ENCODE measurements around the gene BORCS8.
A peak's percentile ranks its signal among the peaks of the same experiment; 100 is the strongest.
"Not testable (repeated sequence)": the region's sequence is repeated elsewhere in the genome, so short reads cannot be mapped to it uniquely, and the experiment has no call there.

Gene BORCS8

GRCh38 chr19:19147344-19147743 lies 44.6 kb downstream of the BORCS8 start:
- no peak for DNase-seq

GRCh38 chr19:19146865-19147264 lies 45.1 kb downstream of the BORCS8 start:
- no peak for DNase-seq

GRCh38 chr19:19145684-19146608 lies 46.0 kb downstream of the BORCS8 start:
- DNase-seq: no peak

- no peak for DNase-seq
Observed at GRCh38 chr19:19145281-19145680, 46.7 kb downstream of the BORCS8 start.

GRCh38 chr19:19142347-19142746 lies 49.6 kb downstream of the BORCS8 start:
- DNase-seq: no peak

DNA sequence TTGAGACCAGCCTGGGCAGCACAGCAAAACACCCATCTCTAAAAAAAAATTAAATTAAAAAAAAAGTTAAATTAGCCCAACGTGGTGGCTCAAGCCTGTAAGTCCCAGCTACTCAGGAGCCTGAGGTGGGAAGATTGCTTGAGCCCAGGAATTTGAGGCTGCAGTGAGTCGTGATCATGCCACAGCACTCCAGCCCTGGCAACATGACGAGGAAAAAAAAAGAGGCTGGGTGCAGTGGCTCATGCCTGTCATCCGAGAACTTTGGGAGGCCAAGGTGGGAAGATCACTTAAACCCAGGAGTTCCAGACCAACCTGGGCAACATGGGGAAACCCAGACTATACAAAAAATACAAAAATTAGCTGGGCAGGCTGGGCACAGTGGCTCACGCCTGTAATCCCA lies 51.5 kb downstream of the BORCS8 start:
- no peak for DNase-seq

- no peak for DNase-seq
Observed at GRCh38 chr19:19139876-19140229, 52.1 kb downstream of the BORCS8 start.

DNA sequence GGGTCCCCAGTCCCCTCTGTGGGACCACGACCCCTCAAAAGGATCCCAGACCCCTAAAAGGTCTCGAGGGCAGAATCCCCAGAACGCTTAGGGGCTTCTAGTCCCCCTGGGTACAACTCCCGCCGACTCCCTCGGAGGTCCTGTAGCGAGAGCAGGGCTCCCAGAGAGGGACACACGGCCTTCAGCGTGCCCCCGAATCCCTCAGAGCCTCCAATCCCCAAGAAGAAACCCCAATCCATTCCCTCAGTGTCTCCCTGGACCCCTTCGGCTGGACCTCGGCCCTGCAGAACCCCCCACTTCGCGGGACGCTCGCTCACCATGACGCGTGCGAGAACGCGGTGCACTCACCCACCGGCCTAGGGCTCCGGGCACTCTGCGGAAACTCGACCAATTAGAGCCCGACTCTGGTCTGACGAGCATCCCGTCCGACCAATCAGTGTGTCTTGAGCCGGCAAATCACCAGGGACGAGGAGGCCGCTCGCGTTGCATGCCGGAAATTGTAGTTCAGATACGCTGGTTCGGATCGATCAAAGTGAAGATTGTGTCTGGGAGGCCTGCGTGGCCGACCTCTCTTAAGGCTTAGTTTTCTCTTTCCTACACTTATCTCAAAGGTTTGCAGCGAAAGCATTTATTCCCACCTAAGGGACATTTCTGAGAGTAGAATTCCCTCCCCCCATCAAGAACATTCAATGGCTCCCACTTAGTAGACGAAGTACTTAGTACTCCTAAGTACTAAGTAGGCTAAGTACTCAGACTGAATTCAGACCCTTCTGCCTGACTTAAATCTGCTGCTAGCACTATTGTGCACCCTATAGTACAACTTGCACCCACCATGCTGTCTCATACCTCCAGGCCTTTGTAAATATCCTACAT lies 53.6 kb downstream of the BORCS8 start, which contains the start of gene TMEM161A:
TMEM161A (minus strand) TSS at position 370 of the 873 bp plus-strand sequence; CDS start at position 320, 50 bp downstream.
- peak; percentile 86 for DNase-seq

GRCh38 chr19:19137556-19138108 lies 54.3 kb downstream of the BORCS8 start:
- no peak for DNase-seq

GRCh38 chr19:19135713-19136112 lies 56.2 kb downstream of the BORCS8 start:
- not testable (repeated sequence) for DNase-seq

GRCh38 chr19:19134687-19135158 lies 57.2 kb downstream of the BORCS8 start:
- DNase-seq: no peak

GRCh38 chr19:19133985-19134384 lies 58.0 kb downstream of the BORCS8 start:
- DNase-seq: no peak

DNA sequence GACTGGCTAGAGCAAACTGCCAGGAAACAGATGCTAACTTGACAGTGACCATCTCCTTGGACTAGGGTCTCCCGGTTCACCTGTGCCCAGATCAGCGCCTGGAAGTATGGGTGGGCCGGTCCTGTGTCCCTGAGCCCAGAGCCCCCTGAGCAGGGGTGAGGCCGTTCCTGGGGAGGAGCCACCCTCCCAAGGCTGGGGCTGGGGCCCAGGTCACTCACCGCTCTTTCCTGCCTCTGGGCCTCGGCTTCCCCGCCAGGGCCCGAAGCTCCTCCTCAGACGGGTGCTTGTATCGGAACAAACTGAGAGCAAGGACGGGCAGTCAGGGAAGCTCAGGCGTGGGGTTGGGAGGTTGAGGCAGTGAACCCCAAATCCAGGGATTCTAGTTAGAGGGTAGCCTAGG lies 59.0 kb downstream of the BORCS8 start:
- DNase-seq: no peak

DNA sequence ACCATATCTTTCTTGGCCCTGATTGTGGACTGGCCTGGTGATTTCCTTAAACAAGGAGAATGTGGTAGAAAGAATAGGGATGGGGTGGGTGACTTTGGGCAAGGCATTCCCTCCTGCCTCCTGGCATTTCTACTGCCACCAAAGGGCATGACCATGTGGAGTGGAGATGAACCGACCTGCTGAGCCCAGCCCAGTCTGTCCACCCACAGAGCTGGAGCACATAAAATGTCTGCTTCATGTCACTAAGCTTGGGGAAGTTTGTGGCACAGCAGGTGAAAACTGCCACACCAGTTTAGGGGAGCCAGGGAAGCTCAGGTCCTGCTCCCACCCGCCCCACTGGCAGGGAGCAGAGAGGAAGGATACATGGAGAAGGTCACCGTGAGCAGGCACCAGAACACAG lies 60.0 kb downstream of the BORCS8 start:
- no peak for DNase-seq
